Astrocyte of the cerebellum (primary cell): ENCODE data around the gene XKR8.

Experiments used
- DNase-seq: peaks from one replicate; pipeline ENCODE4 v3.0.0-alpha.2; 2011; ENCODE audit warnings: low read depth
- H3K4me3 ChIP-seq: 2 replicates; pipeline ENCODE4 v1.5.1; 2011; ENCODE audit warnings: mild to moderate bottlenecking, low read depth, low read length, moderate library complexity
- in situ Hi-C: cut with HindIII; loops from 2 replicates; pipeline ENCODE4 v1.10.0; 2017; ENCODE audit warnings: low sequenced_read_pairs
- TF ChIP-seq, protein P1 (sequence below): IDR thresholded peaks from 2 replicates; pipeline ENCODE4 v1.5.1; 2012; ENCODE audit warnings: low read length, low read depth, moderate library complexity, mild to moderate bottlenecking; ENCODE audit errors: missing control alignments

Gene XKR8

DNA sequence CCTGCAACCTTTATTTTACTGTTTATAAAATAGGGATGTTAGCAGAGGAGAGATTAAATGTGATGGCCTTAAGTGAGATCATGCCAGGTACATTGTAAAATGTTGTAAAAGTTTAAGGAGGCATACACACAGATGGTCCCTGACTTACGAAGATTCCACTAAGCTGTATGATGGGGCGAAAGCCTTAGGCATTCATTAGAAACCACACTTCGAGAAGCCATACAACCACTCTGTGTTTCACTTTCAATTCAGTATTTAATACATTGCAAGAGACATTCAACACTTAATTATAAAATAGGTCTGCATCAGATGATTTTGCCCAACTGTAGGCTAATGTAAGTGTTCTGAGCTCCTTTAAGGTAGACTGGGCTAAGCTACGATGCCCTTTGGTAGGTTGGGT, 21.3 kb upstream of the XKR8 start:
- no peak for DNase-seq
- TF ChIP-seq, protein P1, sequence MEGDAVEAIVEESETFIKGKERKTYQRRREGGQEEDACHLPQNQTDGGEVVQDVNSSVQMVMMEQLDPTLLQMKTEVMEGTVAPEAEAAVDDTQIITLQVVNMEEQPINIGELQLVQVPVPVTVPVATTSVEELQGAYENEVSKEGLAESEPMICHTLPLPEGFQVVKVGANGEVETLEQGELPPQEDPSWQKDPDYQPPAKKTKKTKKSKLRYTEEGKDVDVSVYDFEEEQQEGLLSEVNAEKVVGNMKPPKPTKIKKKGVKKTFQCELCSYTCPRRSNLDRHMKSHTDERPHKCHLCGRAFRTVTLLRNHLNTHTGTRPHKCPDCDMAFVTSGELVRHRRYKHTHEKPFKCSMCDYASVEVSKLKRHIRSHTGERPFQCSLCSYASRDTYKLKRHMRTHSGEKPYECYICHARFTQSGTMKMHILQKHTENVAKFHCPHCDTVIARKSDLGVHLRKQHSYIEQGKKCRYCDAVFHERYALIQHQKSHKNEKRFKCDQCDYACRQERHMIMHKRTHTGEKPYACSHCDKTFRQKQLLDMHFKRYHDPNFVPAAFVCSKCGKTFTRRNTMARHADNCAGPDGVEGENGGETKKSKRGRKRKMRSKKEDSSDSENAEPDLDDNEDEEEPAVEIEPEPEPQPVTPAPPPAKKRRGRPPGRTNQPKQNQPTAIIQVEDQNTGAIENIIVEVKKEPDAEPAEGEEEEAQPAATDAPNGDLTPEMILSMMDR, result no peak
- no peak overlapping the region for H3K4me3 ChIP-seq
- in situ Hi-C loops, result no loop called here

DNA sequence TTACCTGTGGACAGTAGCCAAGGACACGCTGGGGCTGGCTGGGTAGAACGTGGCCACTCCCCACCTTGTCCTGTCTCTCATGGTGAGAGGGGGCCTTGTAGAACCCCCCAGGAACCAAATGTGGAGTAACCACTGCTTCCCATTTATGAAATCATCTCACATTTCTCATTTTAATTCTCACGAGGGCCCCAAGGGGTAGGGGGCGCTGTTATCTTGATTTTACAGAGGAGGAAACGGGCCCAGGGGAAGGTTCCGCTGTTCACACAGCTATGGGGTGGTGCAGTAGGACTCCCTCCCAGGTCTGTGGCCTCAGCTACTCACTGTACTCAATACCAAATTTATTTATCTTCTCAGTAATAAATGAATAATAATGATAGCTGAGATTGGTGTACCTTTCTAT, 19.5 kb upstream of the XKR8 start:
- H3K4me3 ChIP-seq, result no peak overlapping the region
- DNase-seq, result no peak
- TF ChIP-seq, protein P1, result peak; percentile 44
- in situ Hi-C loops, result no loop called here

DNA sequence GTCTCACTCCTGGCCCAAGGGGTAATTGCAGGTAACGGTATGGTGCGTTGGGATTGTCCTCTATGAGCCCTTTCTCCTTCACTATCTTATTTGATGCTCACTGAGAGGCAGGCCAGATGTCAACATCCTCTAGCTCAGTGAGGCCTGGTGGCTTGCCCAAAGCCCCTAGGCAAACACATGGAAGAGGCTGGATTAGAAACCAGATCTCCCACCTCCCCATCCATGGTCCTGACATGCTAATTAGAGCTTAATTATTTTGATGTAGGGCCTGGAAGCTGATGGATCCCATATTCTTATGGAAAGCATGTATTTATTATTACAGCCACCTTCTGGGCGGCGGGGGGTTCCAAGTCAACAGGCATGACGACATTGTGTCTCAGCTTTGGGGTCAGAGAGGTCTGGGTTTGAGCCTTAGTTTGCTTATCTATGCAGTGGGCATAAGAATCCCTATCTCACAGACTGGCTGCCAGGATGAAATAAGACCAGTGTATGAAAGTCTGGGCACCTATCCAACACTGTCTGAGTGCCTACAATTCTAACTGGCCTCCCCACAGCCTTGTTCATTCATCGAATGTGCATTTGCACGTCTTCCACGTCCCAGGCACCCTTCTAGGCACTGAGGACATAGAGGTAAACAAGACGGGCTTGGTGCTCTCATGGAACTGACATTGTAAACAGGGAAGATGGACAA, 18.8 kb upstream of the XKR8 start:
- no peak for DNase-seq
- in situ Hi-C loops, result no loop called here
- TF ChIP-seq, protein P1, result no peak
- no peak overlapping the region for H3K4me3 ChIP-seq

DNA sequence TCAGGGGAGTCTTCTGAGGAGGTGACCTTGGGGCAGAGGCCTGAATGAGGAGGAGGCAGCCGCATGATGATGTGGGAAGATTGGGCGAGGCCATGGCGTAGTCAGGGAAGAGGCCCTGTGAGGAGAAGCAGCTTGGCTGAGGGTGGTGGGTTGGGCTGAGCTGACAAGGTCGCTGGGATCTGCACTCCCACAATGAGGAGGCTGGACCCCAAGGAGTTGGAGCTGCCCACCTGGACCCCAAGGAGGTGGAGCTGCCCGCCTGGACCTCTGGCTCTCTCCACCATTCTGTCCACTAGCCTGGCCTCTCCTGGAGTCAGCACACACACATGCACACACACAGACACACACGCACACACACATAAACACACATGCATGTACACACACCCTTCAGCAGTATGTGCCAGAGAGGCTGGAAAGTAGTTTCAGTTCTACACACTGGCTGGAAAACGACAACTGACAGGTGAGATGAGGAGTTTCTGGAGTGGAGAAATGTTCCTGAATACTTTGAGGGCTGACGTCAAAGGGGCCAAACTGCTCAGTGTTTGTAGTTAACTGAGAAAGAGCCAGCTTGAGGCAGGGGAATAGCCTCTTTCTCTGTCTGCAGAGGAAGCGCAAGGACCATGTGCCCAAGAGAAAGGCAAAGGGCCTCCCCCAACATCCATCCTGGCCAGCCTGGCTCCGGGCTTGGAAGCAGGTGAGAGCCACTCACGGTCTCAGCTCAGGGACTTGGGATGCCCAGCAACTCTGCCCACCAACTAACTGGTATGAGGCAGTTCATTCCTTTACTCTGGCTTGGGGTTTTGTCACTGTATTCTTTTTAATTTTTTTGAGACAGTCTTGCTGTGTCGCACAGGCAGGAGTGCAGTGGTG, 17.9 kb upstream of the XKR8 start:
- in situ Hi-C loops, result no loop called here
- DNase-seq, result no peak
- TF ChIP-seq, protein P1, result no peak
- no peak overlapping the region for H3K4me3 ChIP-seq

DNA sequence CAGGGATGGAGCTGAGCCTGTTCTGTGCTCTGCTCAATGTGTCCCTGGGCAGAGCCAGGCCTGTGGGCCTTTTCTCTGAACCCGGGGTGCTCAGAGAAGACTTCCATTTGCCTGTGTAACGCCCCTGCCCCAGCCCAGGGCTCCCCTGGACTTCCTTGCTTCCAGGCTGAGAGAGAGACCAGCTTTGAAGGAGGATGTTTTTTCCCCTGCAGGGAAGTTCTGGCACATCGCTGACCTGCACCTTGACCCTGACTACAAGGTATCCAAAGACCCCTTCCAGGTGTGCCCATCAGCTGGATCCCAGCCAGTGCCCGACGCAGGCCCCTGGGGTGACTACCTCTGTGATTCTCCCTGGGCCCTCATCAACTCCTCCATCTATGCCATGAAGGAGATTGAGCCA, 14.8 kb upstream of the XKR8 start:
- in situ Hi-C loops, result no loop called here
- H3K4me3 ChIP-seq, result no peak overlapping the region
- no peak for DNase-seq
- TF ChIP-seq, protein P1, result no peak

DNA sequence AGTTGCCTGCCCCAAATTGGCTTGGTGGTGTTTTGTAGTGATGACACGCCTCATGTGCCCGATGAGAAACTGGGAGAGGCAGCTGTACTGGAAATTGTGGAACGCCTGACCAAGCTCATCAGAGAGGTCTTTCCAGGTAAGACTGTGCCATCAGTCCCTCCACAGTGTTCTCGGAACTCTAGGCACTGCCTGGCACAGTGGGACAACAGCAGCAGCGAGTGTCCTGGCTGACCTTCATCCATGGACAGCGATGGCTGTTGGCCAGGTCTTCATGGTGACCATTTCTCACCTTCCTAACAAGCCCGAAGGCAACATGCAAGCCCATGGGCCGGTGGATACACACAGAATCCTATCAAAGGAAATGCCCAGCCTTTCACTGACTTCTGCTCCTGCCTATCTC, 10.7 kb upstream of the XKR8 start:
- in situ Hi-C loops, result no loop called here

More for the DNA sequence above, 10.7 kb upstream of the XKR8 start:
- TF ChIP-seq, protein P1, result no peak
- no peak for DNase-seq
- H3K4me3 ChIP-seq, result no peak overlapping the region
